HEK293T (cell line): ENCODE measurements around the gene CHDH.

Experiments used
- ARNT ChIP-seq: fragments of 450-650 bp; IDR thresholded peaks from 2 replicates; pipeline ENCODE4 v1.6.1; 2017; ENCODE audit warnings: mild to moderate bottlenecking
- BHLHE40 ChIP-seq: fragments of 450-650 bp; IDR thresholded peaks from 2 replicates; pipeline ENCODE4 v1.6.1; 2016; ENCODE audit warnings: mild to moderate bottlenecking, moderate library complexity, borderline replicate concordance
- FOXK2 ChIP-seq: fragments of 450-650 bp; IDR thresholded peaks from 2 replicates; pipeline ENCODE4 v1.6.1; 2016; ENCODE audit warnings: mild to moderate bottlenecking
- FOXM1 ChIP-seq: fragments of 450-650 bp; IDR thresholded peaks from 2 replicates; pipeline ENCODE4 v1.6.1; 2017; ENCODE audit warnings: mild to moderate bottlenecking, borderline replicate concordance
- HDGF ChIP-seq: fragments of 450-650 bp; IDR thresholded peaks from 2 replicates; pipeline ENCODE4 v1.6.1; 2017; ENCODE audit warnings: antibody characterized with exemption, borderline replicate concordance
- L3MBTL2 ChIP-seq: fragments of 450-650 bp; conservative IDR thresholded peaks from 2 replicates; pipeline ENCODE4 v1.6.1; 2016; ENCODE audit warnings: mild to moderate bottlenecking
- LEF1 ChIP-seq: fragments of 450-650 bp; IDR thresholded peaks from 2 replicates; pipeline ENCODE4 v1.6.1; 2017; ENCODE audit warnings: mild to moderate bottlenecking, borderline replicate concordance
- NFRKB ChIP-seq: fragments of 450-650 bp; IDR thresholded peaks from 2 replicates; pipeline ENCODE4 v1.6.1; 2016; ENCODE audit warnings: mild to moderate bottlenecking, moderate library complexity
- PKNOX1 ChIP-seq: fragments of 450-650 bp; IDR thresholded peaks from 2 replicates; pipeline ENCODE4 v1.6.1; 2016

GRCh38 chr3:53862241-53862640 is 16.0 kb upstream of the CHDH start:
- TF ChIP-seq PKNOX1 (no peak), ARNT (no peak), NFRKB (no peak), BHLHE40 (no peak), FOXK2 (no peak), LEF1 (no peak), FOXM1 (no peak), HDGF (no peak), L3MBTL2 (no peak)
